HG03060 (cell line): ENCODE results near the gene FAM114A1.
A peak's percentile ranks its signal among the peaks of the same experiment; 100 is the strongest.

Experiments used
- ATAC-seq: cut with Tn5 transposase; IDR thresholded peaks from one replicate; pipeline ENCODE4 v1.9.1; 2021; ENCODE audit warnings: low read depth, moderate number of reproducible peaks; ENCODE audit not compliant: unreplicated experiment

FAM114A1 gene

DNA sequence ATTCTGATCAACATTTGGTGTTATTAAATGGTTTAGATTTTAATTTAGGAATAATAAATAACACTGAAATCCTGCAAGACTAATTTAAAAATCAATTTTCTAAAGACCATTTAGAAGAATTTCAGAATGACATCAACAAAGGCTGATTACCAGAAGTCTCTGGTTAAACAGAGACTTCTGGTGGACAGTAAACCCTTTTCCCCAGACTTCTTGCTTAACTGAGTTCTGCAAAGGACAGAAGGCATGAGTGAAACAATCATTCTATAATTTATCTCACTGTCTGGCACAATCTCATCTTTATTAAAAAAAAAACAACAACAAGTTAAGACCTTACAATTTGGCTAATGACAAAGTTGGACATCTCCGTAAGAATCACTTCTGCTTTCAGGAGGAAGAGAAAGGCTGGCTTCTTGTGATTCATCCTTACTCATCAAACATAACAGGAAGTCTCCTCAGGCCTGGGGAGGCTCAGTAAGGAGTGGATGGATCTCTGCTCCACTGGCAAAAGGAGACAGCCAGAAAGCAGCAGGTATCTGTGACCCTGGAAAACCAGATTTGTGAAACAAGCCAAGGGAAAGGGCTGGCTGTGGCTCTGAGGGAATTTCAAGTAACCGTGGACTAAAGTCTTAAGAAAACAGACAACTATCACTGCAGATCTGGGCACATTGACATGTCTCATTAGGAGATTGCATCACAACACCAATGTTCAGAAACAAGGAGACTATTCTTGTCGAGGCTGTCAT lies 10.1 kb upstream of the FAM114A1 start:
- peak; percentile 61 for ATAC-seq

DNA sequence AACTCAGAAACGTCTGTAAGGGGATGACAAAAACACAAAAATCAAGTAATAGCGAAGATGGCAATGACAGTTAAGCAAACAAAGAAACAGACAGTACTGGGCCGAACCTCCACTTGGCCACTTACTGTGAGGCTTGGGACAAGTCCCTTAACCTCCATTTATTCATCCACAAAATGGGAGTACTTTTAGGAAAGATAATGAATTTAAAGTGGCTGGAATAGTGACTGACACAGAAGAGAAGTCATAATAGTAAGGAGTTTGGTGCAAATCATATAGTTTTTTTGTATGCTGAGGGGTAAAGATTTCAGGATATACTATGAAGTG lies 9.5 kb upstream of the FAM114A1 start:
- ATAC-seq, result no peak

DNA sequence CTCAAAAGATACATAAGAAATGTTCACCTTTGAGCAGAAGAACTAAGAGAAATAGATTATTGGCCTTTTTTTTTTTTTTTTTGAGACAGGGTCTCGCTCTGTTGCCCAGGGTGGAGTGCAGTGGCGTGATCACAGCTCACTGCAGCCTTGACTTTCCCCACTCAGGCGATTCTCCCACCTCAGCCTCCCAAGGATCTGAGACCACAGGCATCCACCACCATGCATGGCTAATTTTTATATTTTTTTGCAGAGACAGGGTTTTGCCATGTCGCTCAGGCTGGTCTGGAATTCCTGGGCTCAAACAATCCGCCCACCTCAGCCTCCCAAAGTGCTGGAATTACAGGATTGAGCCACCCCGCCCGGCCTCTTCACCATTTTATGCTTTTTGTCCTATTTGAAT lies 8.1 kb upstream of the FAM114A1 start:
- no peak for ATAC-seq

DNA sequence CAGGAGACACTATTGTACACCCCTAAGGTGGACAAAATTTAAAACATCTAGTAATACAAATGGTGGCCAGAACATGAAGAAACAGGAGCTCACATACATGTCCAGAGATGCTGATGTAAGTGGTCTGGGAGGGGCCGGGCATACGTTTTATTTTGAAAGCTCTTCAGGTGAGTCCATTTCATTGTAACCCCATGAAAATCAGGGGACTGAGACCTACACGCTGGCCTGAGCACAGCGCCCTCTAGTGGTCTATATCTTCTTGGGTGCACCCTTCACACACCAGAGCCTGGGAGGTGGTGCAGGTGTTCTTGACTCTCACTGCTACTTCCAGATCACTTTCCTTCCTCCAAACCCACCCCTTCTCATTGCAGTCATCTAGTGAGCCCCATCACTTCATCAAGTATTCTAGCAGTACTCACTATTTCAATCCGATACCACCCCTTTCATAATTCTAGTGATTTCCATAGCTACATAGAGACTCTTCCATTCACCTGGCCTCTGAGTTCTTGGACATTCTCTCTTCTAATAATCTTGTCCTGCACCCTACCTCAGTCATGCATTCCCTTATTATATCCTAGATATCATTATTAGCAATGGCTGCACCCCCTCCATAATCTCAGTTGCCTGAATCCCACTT lies 6.7 kb upstream of the FAM114A1 start:
- ATAC-seq, result no peak

DNA sequence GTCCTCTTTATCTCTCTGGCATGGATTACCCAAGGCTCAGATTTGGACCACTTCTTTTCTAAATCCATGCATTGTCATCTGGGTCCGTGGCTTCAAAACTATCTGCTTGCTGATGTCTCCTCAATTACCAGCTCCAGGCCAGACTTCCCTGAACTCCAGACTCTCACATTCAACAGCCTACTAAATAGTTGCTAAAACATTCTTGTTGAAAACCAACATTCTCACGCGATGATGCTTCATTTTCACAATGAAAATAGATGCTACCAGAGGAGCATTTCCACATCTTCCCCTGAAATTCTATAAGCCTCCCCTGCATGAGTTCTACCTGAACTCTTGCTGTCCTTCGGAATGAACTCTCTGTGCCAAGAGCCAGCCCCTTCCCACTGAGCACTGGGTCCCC lies 5.8 kb upstream of the FAM114A1 start:
- no peak for ATAC-seq

DNA sequence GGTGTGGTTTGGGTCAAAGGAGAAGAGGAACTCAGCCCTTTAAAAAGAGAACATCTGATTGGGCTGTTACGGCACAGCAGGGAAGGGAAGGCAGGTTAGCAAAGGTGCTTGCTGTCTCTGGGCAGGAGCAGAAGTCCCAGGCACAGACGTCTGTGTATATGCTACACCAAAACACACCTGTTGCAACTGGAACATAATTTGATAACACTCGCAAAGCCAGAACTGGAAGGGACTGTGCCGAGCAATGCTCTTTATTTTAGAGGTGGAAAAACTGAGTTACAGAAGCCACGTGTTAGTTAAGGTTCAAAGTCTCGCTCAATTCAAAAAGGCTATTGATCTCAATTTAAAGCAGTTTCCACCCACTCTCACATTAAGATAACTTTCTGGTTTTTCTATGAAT lies 2.2 kb upstream of the FAM114A1 start:
- ATAC-seq, result no peak

DNA sequence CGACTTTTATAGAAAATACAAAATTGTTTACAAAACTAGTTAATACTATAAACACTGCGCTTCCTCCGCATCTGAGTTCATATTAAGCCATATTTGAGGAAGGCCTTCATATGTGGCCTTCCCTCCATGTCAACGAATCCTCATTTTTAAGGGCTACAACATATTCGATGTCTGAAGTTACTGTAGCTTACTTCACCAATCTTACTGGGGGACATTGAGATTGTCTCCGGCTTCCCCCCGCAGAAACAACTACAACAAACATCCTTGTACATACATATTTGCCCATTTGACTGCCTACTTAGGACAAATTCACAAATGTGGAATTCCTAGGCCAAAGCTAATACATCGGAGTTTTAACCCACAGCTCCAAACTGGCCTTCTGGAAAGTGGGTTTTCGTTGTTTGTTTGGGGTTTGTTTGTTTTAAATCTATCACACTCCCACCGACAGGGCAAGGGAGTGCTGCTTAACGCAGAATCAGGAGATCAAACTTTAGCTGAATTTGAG lies 581 bp upstream of the FAM114A1 start:
- no peak for ATAC-seq

DNA sequence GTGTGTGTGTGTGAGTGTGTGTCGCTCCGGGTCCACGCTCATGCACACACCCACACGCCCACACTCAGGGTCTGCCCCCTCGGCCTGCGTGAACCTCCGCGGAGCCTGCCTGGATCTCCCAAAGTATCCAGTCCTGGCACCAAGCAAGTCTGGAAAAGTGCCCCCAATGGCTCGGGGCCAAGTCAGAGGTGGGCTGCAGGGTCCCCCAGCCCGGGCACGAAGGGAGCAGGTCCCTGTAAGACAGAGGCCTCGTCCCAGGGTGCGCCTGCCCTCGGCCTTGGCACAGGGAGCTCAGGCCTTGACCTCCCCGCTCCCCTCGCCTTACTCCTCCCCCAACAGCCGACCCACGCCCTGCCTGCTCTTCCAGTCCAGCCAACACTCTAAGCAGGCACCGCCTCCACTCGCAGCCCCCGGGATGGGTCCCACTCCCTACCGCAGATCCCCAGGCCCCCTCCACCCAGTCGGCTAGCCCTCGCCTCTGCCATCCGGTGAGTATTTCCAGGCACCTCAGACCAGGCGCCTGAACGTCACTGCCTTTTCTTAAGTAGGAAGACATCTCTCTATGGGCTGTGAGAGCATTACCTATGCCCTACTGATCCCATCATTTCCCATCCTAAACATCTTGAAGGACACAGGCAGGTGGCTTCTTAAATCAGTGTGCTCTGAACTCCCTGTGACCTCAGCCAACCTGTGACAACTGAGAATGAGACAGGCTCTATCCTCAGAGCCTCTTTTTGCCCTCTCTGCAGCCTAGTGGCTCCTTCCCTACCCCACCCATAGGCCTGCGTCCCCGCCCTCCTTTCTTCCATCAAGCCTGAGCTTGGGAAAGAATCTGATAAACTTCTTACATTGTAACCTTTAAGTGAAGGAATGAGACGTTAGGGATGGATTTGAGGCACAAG lies 704 bp downstream of the FAM114A1 start:
- ATAC-seq, result no peak

DNA sequence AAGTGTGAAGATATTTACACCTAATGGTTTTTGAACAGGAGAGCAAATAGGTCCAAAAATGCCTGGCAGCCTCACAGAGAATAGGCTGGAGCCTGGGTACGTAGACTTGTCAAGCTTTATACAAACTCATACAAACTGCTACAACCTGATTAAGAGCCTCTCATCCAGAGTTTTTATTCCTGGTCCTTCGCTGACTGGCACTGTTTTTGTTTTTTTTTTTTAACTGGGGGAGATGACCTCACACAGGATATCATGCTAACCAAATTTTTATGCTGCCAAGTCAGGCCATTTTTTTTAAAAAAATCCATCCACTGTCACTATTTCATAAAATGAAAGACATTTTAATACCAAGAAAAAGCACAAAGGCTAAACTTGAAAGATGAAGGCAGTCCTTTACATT lies 1.9 kb downstream of the FAM114A1 start:
- no peak for ATAC-seq

DNA sequence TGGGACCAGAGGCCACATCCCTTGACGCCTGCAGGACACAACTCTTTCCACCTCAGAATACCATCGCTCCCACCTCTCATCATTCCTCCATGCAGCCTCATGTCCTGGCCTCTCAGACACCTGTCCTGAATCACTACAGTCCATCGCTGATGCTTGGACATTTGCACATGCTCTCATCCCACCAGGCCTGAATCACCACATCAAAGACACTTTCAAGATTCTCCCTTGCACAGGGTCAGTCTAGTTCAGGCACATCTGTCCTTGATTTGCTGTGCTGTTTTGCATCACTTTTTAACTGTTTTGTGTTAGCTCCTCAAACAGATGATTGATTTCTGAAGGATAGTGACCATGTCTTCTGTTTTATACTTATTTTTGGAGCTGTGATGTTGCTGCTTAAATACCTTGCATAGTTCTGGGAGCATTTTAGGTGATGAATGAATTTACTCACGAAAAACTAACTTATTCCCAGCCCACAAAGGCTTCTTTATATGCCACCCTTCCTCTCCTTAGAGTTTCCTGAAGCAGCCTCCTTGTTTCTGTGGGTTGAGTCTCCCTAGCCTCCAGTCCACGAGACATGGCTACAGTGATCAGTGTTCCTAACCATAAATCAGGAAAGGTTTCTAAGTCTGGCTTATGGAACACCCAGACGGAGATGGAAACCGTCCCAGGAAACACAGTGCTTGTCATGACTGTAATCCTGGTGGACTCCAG lies 2.6 kb downstream of the FAM114A1 start:
- ATAC-seq, result no peak

DNA sequence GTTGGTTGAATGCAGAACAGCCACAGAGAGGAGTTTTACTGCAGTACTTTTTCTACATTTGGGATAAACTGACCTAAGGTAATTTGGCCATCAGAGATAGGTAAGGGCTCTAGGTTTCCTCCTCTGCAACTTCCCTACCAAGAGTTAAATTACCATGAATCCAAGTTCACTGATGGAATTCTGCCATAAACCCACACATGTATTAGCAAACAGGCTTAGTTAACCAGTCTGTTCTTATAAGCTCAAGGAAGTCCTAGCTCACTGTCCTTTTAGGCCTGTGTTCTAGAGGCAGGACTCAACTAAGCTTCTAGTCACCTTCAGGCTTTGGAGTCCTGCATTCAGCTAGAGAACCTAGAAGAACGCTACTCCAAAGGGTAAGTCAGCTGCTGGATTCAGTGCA lies 4.0 kb downstream of the FAM114A1 start:
- ATAC-seq, result no peak

DNA sequence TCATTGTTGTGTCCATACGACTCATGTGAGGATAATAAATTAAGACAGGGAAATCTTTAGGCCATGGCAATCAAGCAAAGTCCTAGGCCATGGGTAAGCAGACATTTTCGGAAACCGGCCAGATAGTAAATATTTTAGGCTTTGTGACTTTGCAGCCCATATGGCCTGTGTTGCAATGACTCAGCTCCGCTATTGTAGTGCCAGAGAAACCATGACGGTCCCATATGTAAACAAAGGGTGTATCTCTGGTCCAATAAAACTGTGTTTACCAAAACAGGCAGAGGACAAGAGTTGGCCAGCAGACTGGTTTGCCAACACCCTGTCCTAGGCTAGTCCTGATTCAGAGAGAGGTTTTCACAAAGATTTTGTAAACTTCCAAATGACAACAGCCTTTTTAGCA lies 5.0 kb downstream of the FAM114A1 start:
- ATAC-seq, result no peak

DNA sequence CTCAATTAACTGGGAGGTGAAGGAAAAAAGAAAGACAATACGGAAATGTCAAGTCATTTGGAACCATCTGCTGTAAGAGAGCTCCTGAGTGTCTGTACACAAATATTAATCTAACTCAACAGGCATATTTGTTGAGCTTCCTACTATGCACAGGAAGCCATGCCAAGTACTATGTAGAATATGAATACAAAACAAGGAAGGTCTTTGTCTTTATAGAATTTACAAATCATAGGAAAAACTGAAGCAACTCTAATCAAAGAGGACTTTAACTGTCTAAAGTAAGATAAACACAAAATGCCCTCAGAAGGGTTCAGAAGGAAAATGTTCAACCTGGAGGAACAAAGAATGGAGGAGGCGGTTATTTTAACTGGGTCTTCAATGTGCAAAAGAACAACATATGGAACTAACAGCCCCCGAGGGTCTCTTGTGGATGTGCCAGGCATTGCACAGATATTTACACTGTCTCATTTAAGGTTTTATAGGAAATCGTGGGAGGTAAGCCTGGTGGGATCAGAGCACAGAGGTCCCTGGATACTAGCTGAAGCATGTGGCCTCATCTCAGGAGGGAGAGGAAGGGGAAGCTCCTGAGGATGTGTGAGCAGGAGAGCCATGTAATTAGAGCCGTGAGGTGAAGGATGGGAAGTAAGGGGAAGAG lies 5.8 kb downstream of the FAM114A1 start:
- no peak for ATAC-seq

DNA sequence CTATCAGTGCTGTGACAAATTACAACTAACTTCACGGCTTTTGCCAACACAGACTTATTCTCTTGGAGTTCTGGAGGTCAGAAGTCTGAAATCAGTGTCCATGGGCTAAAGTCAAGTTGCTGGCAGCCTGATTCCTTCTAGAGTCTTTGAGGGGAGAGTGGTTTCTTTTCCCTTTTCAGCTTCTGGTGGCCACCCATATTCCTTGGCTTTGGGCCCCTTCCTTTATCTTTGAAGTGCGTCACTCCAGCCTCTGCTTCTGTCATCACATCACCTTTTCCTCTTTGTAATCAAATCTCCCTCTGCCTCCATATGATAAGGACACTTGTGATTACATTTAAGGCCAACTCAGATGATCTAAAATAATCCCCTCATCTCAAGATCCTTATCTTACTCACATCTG lies 9.0 kb downstream of the FAM114A1 start:
- ATAC-seq, result no peak

DNA sequence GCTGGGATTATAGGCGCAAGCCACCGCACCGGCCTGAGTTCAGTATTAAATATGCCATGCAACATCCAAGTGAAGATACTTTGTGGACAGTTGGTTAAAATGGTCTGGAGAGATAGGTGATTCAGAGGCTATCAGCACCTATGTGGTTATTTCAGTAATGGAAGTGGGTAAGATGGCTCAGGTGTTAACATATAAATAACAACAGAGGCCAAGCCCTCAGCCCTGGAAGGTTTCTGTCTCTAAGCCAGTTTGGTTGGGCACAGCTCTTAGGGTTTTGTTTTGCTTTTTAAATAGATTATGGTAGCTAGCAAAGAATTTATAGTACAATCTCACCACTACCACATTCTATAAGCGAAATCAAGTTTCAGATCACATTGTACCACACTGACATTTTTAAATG lies 16.6 kb downstream of the FAM114A1 start:
- no peak for ATAC-seq

DNA sequence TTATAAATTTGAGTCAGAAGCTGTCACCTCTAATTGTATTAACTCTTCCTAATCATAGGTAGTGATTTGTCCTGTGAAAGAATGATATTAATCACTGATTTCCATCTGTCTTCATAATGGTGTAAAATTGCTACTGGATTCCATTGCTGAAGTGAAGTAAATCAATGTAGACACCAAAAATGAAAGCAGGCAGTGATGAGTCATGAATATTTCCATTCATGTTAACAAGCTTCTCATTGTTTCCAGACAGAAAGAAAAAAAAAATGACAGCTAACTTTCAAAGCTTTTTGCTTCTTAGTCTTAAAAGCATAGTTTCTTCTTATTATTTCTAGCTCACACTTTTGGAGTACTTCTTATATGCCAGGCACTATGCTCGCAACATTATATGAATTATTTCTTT lies 21.5 kb downstream of the FAM114A1 start:
- peak; percentile 55 for ATAC-seq

DNA sequence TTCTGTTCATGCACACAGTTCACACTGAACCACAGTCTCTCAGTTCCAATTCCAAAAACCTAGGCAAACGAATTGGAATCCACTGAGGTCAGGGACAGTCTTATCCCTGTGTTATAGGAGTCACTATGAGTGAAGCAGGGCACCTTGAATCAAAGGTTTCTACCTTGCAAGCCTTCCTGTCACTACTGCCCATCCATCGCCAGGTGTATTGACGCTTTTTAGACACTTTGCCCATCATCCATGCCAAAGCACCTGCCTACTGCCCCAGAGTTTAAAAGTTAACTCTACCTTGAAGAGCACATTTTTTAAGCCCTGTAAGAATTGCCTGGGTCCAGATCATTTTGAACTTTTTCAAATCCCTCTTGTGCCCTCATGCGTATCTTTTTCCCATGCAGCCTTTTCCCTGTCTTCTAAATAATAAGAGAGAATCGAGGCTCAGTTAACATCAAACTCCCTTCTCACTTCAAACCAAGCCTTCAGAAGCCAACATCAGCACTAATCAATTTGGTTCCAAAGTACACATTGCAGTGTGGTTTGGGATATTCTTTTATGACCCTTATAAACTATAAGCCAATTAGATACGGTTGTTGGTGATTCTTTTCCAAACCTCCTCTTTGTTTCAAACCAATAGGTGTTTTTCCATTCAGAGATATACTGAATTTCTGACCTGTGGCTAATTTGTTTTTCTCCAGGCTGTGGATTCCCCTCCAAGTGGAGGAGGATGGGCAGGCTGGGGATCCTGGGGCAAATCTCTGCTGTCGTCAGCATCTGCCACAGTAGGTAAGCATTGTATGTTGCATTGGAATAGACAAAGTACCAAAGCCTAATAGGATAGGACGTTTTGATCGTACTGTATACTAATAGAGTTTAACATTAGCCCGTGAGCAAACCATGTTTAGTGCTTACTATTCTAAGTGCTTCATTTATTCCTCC lies 23.7 kb downstream of the FAM114A1 start:
- no peak for ATAC-seq

DNA sequence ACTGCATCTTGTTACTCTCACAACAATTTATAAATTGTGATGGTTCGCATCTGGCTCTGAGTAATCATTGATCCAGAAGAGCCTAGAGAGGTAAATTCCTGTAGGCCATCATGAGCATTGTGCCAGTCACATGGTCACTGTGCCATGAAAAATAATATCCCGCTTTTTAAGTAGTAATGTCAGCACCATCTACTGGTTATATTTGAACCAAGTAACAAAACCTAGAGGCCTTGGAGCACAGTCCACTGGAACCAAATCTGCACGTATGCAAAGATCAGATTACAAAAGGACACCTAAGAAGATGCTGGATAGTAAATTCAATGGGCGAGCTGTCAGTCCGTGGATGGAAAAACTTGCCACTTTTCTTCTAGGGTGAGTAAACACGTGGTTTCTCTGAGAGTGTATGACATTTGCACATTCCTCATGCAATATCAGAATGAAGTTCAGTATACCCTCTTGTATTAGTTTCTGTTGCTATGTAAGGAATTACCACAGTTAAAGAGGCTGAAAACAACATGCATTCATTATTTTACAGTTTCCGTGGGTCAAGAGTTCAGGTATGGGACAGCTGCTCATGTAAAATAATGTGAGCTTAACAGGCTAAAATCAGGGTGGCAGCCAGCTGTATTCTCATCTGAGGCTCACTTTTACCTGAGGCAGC lies 26.8 kb downstream of the FAM114A1 start:
- no peak for ATAC-seq

DNA sequence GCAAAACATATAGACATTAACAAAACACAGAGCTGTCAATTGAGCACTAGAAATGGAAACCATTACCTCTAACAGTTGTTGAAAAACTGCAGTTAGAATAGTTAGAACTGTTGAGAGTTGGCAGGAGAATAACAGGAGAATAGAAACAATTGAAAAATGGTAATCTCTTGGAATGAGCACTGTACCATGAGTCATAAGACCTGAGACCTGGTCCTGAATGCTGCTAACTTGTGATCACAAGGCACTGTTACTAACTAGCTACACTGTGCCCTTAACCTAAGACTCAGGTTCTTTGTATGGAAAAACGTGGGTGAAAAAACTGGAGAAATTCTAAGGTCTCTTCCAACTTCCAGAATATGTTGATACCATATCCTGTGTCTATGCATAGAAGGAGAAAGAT lies 29.3 kb downstream of the FAM114A1 start:
- ATAC-seq, result no peak
